Left colon (tissue), 2 donors: ENCODE data around the gene HECTD3. TPM values are rescaled to one million over a fixed set of nuclear protein-coding genes. Genes with fewer than 3 reads are reported as not detected.

Experiments used
- total RNA-seq, 2 donors: library from RNA; stranded (reverse); fragmentation: NEBNext Ultra II Directional; extraction: Animal tissue kit (Norgen Biotek cat#: 25700); gene quantifications; one replicate each; pipeline ENCODE4 v1.2.1, GENCODE V29; 2021
- donor health status: DM: no; HTN: no; CAD: no.
- donor health status: DM: yes; HTN: yes; CAD: no.

Gene HECTD3
- total RNA-seq, 2 donors from 2014 or later = 112 to 126 TPM

Other genes starting within 250 kb of the HECTD3 start
- 1,000 to 10,000 TPM; 1,280 to 1,342 TPM for gene RPS8, start 235.8 kb downstream of the HECTD3 start, total RNA-seq
- 100 to 1,000 TPM; 113 to 120 TPM for gene BEST4, start 223.2 kb downstream of the HECTD3 start, total RNA-seq
- gene PLK3, start 210.9 kb downstream of the HECTD3 start, total RNA-seq = 10 to 100 TPM in 1 of 2 donors, 1 to 10 TPM in 1; 8.1 to 10.4 TPM
- gene DYNLT4, start 204.0 kb downstream of the HECTD3 start, total RNA-seq = under 1 TPM; 0.40 to 0.47 TPM
- 1 to 10 TPM; 2.4 to 2.9 TPM for gene BTBD19, start 202.8 kb downstream of the HECTD3 start, total RNA-seq
- under 1 TPM; 0.34 to 0.47 TPM for gene PTCH2, start 168.1 kb downstream of the HECTD3 start, total RNA-seq
- 10 to 100 TPM; 11.1 to 12.8 TPM for gene EIF2B3, start 24.7 kb downstream of the HECTD3 start, total RNA-seq
- gene UROD, start 930 bp upstream of the HECTD3 start, total RNA-seq = 10 to 100 TPM; 45.4 to 46.4 TPM
- gene ZSWIM5, start 195.3 kb upstream of the HECTD3 start, total RNA-seq = 10 to 100 TPM in 1 of 2 donors, 1 to 10 TPM in 1; 8.6 to 11.1 TPM